ENCODE data around the gene CYP27A1.

DNA sequence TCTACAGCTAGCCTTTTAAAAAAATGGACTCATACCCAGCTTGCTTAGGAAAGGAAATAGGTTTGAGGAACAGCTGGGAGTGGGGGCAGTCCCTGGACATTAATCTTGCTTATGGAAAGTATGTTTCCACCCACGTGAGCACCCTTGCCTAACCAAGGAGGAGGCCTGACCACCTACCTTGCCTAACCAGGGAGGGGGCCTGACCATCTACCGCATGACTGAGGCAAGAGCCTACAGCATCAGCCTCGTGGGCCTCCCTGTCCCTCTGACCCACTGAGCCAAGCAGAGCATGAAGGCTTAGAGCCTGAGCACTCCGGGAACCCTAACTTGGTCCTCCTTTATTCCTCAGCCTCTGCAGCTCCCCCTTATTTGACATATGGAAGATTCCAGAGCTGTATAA is 29.4 kb downstream of the CYP27A1 start:
- TF ChIP-seq CTCF (IDR thresholded peaks at IDR 0.05) (no peak), RAD21 (conservative IDR thresholded peaks at IDR 0.05 in 1 of 2, IDR thresholded peaks at IDR 0.05 in 1 of 2) (no peak), RNF2 (IDR thresholded peaks at IDR 0.05; ENCODE audit: borderline replicate concordance, low read depth) (no peak), RARB (CRISPR knock-in tag; IDR thresholded peaks at IDR 0.05) (no peak), MAZ (IDR thresholded peaks at IDR 0.05; ENCODE audit: borderline replicate concordance, low read depth, low read length) (no peak), CHD4 (IDR thresholded peaks at IDR 0.05; ENCODE audit: borderline replicate concordance) (no peak), HMGXB4 (CRISPR knock-in tag; IDR thresholded peaks at IDR 0.05; ENCODE audit: borderline replicate concordance) (no peak), HOXB13 (CRISPR knock-in tag; IDR thresholded peaks at IDR 0.05; ENCODE audit: low read depth) (no peak), POLR2A (IDR thresholded peaks at IDR 0.05; ENCODE audit: low read length) (no peak), CEBPB (IDR thresholded peaks at IDR 0.05) (no peak)
- TF ChIP-seq, protein P1, sequence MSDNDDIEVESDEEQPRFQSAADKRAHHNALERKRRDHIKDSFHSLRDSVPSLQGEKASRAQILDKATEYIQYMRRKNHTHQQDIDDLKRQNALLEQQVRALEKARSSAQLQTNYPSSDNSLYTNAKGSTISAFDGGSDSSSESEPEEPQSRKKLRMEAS (IDR thresholded peaks at IDR 0.05): no peak
